ENCODE results near the gene HDHD2. TPM values are rescaled to one million over a fixed set of nuclear protein-coding genes. Genes with fewer than 3 reads are reported as not detected.

Gene HDHD2
- total RNA-seq, 1 donor from 2014 or later: 3.5 TPM

- Histone ChIP-seq H3K4me3 (no peak overlapping the region), H3K27ac (no peak overlapping the region), H3K4me1 (peaks cover 0 to 1% of the 10 kb centered on the region in 2 donors), H3K27me3 (no peaks in the 10 kb centered on the region), H3K9me3 (no peaks in the 10 kb centered on the region), H3K36me3 (no peaks in the 10 kb centered on the region)
- TF ChIP-seq, protein P1, sequence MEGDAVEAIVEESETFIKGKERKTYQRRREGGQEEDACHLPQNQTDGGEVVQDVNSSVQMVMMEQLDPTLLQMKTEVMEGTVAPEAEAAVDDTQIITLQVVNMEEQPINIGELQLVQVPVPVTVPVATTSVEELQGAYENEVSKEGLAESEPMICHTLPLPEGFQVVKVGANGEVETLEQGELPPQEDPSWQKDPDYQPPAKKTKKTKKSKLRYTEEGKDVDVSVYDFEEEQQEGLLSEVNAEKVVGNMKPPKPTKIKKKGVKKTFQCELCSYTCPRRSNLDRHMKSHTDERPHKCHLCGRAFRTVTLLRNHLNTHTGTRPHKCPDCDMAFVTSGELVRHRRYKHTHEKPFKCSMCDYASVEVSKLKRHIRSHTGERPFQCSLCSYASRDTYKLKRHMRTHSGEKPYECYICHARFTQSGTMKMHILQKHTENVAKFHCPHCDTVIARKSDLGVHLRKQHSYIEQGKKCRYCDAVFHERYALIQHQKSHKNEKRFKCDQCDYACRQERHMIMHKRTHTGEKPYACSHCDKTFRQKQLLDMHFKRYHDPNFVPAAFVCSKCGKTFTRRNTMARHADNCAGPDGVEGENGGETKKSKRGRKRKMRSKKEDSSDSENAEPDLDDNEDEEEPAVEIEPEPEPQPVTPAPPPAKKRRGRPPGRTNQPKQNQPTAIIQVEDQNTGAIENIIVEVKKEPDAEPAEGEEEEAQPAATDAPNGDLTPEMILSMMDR (IDR thresholded peaks at IDR 0.05): no peak
- DNase-seq (ENCODE audit: low spot score in 2 of 2): no peak
- intact Hi-C loops (cut with DNase I): no loop called here
Measured at GRCh38 chr18:47143153-47143552, 7.1 kb downstream of the HDHD2 start.

DNA sequence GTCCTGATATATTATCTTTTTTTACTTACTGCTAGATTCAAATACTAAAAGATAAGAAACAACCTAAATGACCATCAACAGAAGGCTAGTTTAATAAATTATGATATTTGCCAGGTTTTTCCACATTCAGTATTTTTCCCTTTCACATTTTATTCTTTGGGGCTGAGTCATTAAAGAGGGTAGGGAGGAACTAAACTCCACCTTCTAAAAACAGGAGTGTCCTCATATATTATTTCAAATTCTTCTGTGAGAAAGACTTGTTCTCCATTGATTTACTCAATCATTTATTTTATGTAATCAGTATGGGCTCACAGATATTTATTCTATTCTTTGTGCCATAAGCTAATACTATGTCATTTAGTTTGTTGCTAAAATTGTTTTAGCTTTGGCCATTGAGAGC is 9.0 kb downstream of the HDHD2 start:
- H3K4me3 ChIP-seq: no peak overlapping the region
- intact Hi-C loops (cut with DNase I): no loop called here

DNA sequence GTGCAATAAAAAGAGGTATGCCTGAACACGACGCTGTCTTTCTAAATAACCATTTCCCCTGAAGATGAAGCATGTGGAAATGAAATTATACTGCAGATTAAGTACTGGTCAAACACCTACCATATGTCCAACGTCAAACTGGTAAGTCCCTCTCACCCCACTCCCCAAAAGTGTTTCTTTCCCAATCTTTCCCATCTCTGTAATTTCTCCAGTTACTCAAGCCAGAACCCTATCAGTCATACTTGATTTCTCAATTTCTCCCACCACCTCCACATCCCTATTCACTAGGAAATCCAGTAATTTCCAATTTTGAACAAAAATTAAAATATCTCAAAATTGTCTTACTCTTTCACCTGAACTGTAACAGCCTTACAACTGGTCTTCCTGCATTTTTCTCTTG is 29.2 kb downstream of the HDHD2 start:
- intact Hi-C loops (cut with DNase I): no loop called here
- TF ChIP-seq, protein P1 (IDR thresholded peaks at IDR 0.05): no peak
- Histone ChIP-seq H3K4me3 (no peak overlapping the region), H3K9me3 (no peaks in the 10 kb centered on the region), H3K4me1 (no peaks in the 10 kb centered on the region), H3K36me3 (peaks cover 0 to 34% of the 10 kb centered on the region in 2 donors), H3K27ac (no peak overlapping the region), H3K27me3 (no peaks in the 10 kb centered on the region)
- DNase-seq (ENCODE audit: low spot score in 2 of 2): no peak

More for the DNA sequence above, 9.0 kb downstream of the HDHD2 start:
- H3K27ac ChIP-seq: no peak overlapping the region
- H3K4me1 ChIP-seq: no peaks in the 10 kb centered on the region
- TF ChIP-seq, protein P1 (IDR thresholded peaks at IDR 0.05): no peak
- peaks cover 0 to under 1% of the 10 kb centered on the region in 2 donors for H3K36me3 ChIP-seq
- no peak for DNase-seq (ENCODE audit: low spot score in 2 of 2)
- no peaks in the 10 kb centered on the region for H3K9me3 ChIP-seq
- H3K27me3 ChIP-seq: no peaks in the 10 kb centered on the region

- intact Hi-C loops (cut with DNase I): no loop called here
- no peak for DNase-seq (ENCODE audit: low spot score in 2 of 2)
- H3K9me3 ChIP-seq: no peaks in the 10 kb centered on the region
- H3K4me3 ChIP-seq: no peak overlapping the region
- H3K4me1 ChIP-seq: no peaks in the 10 kb centered on the region
- TF ChIP-seq, protein P1 (IDR thresholded peaks at IDR 0.05): no peak
- no peaks in the 10 kb centered on the region for H3K27me3 ChIP-seq
- H3K36me3 ChIP-seq: peaks cover 0 to 33% of the 10 kb centered on the region in 2 donors
- no peak overlapping the region for H3K27ac ChIP-seq
Measured at GRCh38 chr18:47120428-47120827, 29.9 kb downstream of the HDHD2 start.

DNA sequence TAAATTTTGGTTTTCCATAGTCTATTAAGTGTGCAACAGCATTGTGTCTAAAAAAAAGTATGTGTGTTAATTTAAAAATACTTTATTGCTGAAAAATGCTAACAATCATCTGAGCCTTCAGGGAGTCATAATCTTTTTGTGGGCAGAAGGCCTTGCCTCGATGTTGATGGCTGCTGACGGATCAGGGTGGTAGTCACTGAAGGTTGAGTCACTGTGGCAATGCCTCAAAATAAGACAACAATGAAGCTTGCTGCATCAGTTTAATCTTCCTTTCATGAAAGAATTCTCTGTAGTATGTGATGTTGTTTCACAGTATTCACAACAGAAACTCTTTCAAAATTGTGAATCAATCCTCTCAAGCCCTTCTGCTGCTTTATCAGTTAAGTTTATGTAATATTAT is 31.3 kb downstream of the HDHD2 start:
- peaks cover 9 to 45% of the 10 kb centered on the region in 2 donors for H3K36me3 ChIP-seq
- no peaks in the 10 kb centered on the region for H3K9me3 ChIP-seq
- no peaks in the 10 kb centered on the region for H3K4me1 ChIP-seq
- no peak overlapping the region for H3K27ac ChIP-seq
- no peak overlapping the region for H3K4me3 ChIP-seq
- intact Hi-C loops (cut with DNase I): no loop called here
- TF ChIP-seq, protein P1 (IDR thresholded peaks at IDR 0.05): no peak
- no peaks in the 10 kb centered on the region for H3K27me3 ChIP-seq
- no peak for DNase-seq (ENCODE audit: low spot score in 2 of 2)

GRCh38 chr18:47115205-47115604 is 35.1 kb downstream of the HDHD2 start:
- H3K27me3 ChIP-seq: no peaks in the 10 kb centered on the region
- intact Hi-C loops (cut with DNase I): no loop called here
- H3K36me3 ChIP-seq: peaks cover 27 to 65% of the 10 kb centered on the region in 2 donors
- H3K9me3 ChIP-seq: no peaks in the 10 kb centered on the region
- no peaks in the 10 kb centered on the region for H3K4me1 ChIP-seq
- no peak overlapping the region for H3K4me3 ChIP-seq
- no peak for DNase-seq (ENCODE audit: low spot score in 2 of 2)
- TF ChIP-seq, protein P1 (IDR thresholded peaks at IDR 0.05): no peak
- H3K27ac ChIP-seq: no peak overlapping the region
